B cell (primary cell): Measurements from ENCODE around the gene FYN. TPM values are rescaled to one million over a fixed set of nuclear protein-coding genes. Genes with fewer than 3 reads are reported as not detected.

Experiments used
- ATAC-seq: fragments of 200-7000 bp; cut with Tn5 transposase; one replicate; pipeline ENCODE4 v1.10.0; 2021; ENCODE audit warnings: low read depth, mild to moderate bottlenecking, moderate number of reproducible peaks, moderate library complexity
- CTCF ChIA-PET: fragments of 350-600 bp; sonication (Branson Sonifier 250); formaldehyde crosslinking; loops from one replicate; lab custom pipeline; 2021; ENCODE audit warnings: antibody characterized with exemption, inconsistent platforms; lab: Charles Lee
- POLR2A ChIA-PET: fragments of 350-600 bp; sonication (Branson Sonifier 250); formaldehyde crosslinking; loops from one replicate; lab custom pipeline; 2021; ENCODE audit warnings: antibody characterized with exemption; lab: Charles Lee
- DNase-seq: peaks from one replicate; pipeline ENCODE4 v3.0.0; 2013
- H2AFZ ChIP-seq: 2 replicates; pipeline ENCODE4 v1.6.1; 2012; ENCODE audit warnings: mild to moderate bottlenecking, low read depth, low read length; ENCODE audit not compliant: insufficient read depth, poor library complexity, severe bottlenecking
- H3K27ac ChIP-seq, 2 donors: 1 replicate in 1 of 2; 2 replicates in 1 of 2; pipeline ENCODE4 v1.5.1; 2012 to 2013; ENCODE audit warnings: low read length in 2 of 2, mild to moderate bottlenecking in 2 of 2, moderate library complexity in 1 of 2
- H3K27me3 ChIP-seq, 4 experiments: fragments of 200-600 bp in 1 of 4; sonication (generic) in 1 of 4; replicated peaks in 1 of 4; 1 replicate in 2 of 4; 2 replicates in 2 of 4; pipeline versions ENCODE4 v1.6.1 to v1.7.0; 2013 to 2016; ENCODE audit warnings: low read length in 3 of 4, mild to moderate bottlenecking in 2 of 4, mixed read lengths in 1 of 4, moderate library complexity in 1 of 4; ENCODE audit not compliant: insufficient read depth in 4 of 4, control insufficient read depth in 3 of 4; ENCODE audit errors: control extremely low read depth in 1 of 4
- H3K36me3 ChIP-seq, 2 experiments: replicated peaks in 1 of 2; 1 replicate in 1 of 2; 2 replicates in 1 of 2; pipeline versions ENCODE4 v1.6.1 to v1.7.1; 2013; ENCODE audit warnings: low read length in 1 of 2; ENCODE audit not compliant: insufficient read depth in 2 of 2, control insufficient read depth in 1 of 2; ENCODE audit errors: control extremely low read depth in 1 of 2, extremely low read depth in 1 of 2
- H3K4me1 ChIP-seq, 2 donors: fragments of 200-600 bp in 1 of 2; sonication (generic) in 1 of 2; 1 replicate in 1 of 2; 2 replicates in 1 of 2; pipeline versions ENCODE4 v1.5.1 to v1.6.1; 2013 to 2017; ENCODE audit warnings: low read length in 2 of 2; ENCODE audit not compliant: control insufficient read depth in 2 of 2, insufficient read depth in 2 of 2
- H3K4me2 ChIP-seq: replicated peaks from 2 replicates; pipeline ENCODE3; 2012; ENCODE audit warnings: mild to moderate bottlenecking, low read depth, low read length; ENCODE audit not compliant: poor library complexity, severe bottlenecking
- H3K4me3 ChIP-seq, 5 experiments: fragments of 200-600 bp in 1 of 5; sonication (generic) in 1 of 5; 1 replicate in 3 of 5; 2 replicates in 2 of 5; pipeline versions ENCODE4 v1.5.1 to v1.7.0; 2011 to 2016; ENCODE audit warnings: low read length in 4 of 5, mild to moderate bottlenecking in 4 of 5, low read depth in 2 of 5, control low read depth in 1 of 5, moderate library complexity in 1 of 5; ENCODE audit not compliant: insufficient read depth in 1 of 5; ENCODE audit errors: control extremely low read depth in 1 of 5, extremely low read depth in 1 of 5
- H3K79me2 ChIP-seq: fragments of 200-600 bp; sonication (generic); one replicate; pipeline ENCODE4 v1.6.0; 2016; ENCODE audit warnings: low read length; ENCODE audit not compliant: control insufficient read depth, insufficient read depth
- H3K9ac ChIP-seq: fragments of 200-600 bp; sonication (generic); 2 replicates; pipeline ENCODE4 v1.6.1; 2017; ENCODE audit warnings: mild to moderate bottlenecking, low read length, moderate library complexity
- H3K9me3 ChIP-seq, 3 donors: one replicate each; pipeline versions ENCODE4 v1.6.1 to v1.7.1; 2013; ENCODE audit warnings: low read length in 2 of 3; ENCODE audit not compliant: control insufficient read depth in 2 of 3, insufficient read depth in 1 of 3; ENCODE audit errors: control extremely low read depth in 1 of 3
- H4K20me1 ChIP-seq: 2 replicates; pipeline ENCODE4 v1.6.0; 2012; ENCODE audit warnings: mild to moderate bottlenecking, low read length; ENCODE audit not compliant: insufficient read depth, control insufficient read depth, poor library complexity, severe bottlenecking
- H3K27ac Mint-ChIP-seq: one replicate; pipeline ENCODE4 v1.8.0; 2021; ENCODE audit warnings: mixed read lengths
- H3K27me3 Mint-ChIP-seq: one replicate; pipeline ENCODE4 v1.8.0; 2021; ENCODE audit warnings: mixed read lengths
- H3K4me1 Mint-ChIP-seq: one replicate; pipeline ENCODE4 v1.8.0; 2021; ENCODE audit warnings: mixed read lengths
- H3K4me3 Mint-ChIP-seq: one replicate; pipeline ENCODE4 v1.8.0; 2021; ENCODE audit warnings: mixed read lengths
- H3K9me3 Mint-ChIP-seq: one replicate; pipeline ENCODE4 v1.8.0; 2022; ENCODE audit warnings: mixed read lengths; ENCODE audit not compliant: insufficient read depth
- CTCF ChIP-seq: fragments of 200-600 bp; IDR thresholded peaks from one replicate; pipeline ENCODE4 v1.8.0; 2022; ENCODE audit warnings: antibody characterized with exemption, mild to moderate bottlenecking
- EZH2 ChIP-seq: IDR thresholded peaks from 2 replicates; pipeline ENCODE4 v1.6.1; 2012; ENCODE audit warnings: borderline replicate concordance, low read depth, mild to moderate bottlenecking, moderate library complexity, low read length; ENCODE audit not compliant: insufficient read depth, poor library complexity, severe bottlenecking
- WGBS: methylation state at CpG from one replicate; pipeline ENCODE4 v1.1.5; 2013; ENCODE audit warnings: missing lambda C conversion rate; ENCODE audit not compliant: insufficient coverage; 5-methylcytosine and 5-hydroxymethylcytosine counted together
- intact Hi-C: fragments of 100-400 bp; cut with micrococcal nuclease; formaldehyde crosslinking; loops from one replicate; pipeline ENCODE4 v1.10.0; 2022
- polyA plus RNA-seq: library from polyadenylated mRNA; depleted of rRNA; stranded (reverse); fragments of >200 nt; gene quantifications from 2 replicates; pipeline ENCODE4 v1.2.3, GENCODE V29; 2012
- total RNA-seq, 2 donors: library from RNA; stranded (reverse); fragments of 120-200 nt in 1 of 2; gene quantifications; 1 replicate in 1 of 2; 2 replicates in 1 of 2; pipeline versions ENCODE4 v1.2.3 to v1.2.4, GENCODE V29; 2013 to 2022

The FYN gene
- total and polyA plus RNA-seq, 2 donors (not counting 1 experiment from before 2014, with no cell fraction given): 54.1 to 94.0 TPM

- 84% methylated on average over 2 of the region's 3 CpGs for WGBS
- H4K20me1 ChIP-seq: no peaks in the 10 kb centered on the region
- H3K27ac ChIP-seq: no peak overlapping the region
- POLR2A ChIA-PET: no interaction called here
- no peaks in the 10 kb centered on the region for H3K9me3 Mint-ChIP-seq
- ATAC-seq (no peak), DNase-seq (no peak)
- H3K36me3 ChIP-seq: no peaks in the 10 kb centered on the region
- H3K4me2 ChIP-seq: no peak overlapping the region
- H3K4me3 Mint-ChIP-seq: no peak overlapping the region
- no peak overlapping the region for H3K9ac ChIP-seq
- no peak overlapping the region for H3K4me3 ChIP-seq
- no peak overlapping the region for H3K27ac Mint-ChIP-seq
- H2AFZ ChIP-seq: no peak overlapping the region
- no peaks in the 10 kb centered on the region for H3K4me1 Mint-ChIP-seq
- no peaks in the 10 kb centered on the region for H3K79me2 ChIP-seq
- intact Hi-C loops: no loop called here
- no peaks in the 10 kb centered on the region for H3K4me1 ChIP-seq
- TF ChIP-seq EZH2: no peak
- TF ChIP-seq CTCF: no peak
- CTCF ChIA-PET: no interaction called here
- peaks cover 0 to 3% (median 0%) of the 10 kb centered on the region in 3 donors for H3K9me3 ChIP-seq
- no peaks in the 10 kb centered on the region for H3K27me3 ChIP-seq
- H3K27me3 Mint-ChIP-seq: peaks cover 11% of the 10 kb centered on the region
These were observed 12.2 kb upstream of the FYN start for GRCh38 chr6:111885373-111886027.

DNA sequence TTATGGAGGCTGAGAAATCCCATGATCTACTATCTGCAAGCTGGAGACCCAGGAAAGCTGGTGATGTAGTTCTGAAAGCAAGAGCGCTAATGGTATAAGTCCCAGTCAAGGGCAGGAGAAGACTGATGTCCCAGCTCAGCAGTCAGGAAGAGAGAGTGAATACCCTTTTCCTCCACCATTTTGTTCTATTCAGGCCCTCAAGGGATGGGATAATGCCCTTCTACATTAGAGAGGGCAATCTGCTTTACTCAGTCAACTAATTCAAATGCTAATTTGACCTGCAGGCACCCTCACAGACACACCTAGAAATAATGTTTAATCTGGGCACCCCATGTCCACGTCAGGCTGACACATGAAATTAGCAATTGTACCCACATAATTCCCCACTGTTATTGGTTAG is 10.8 kb upstream of the FYN start:
- CTCF ChIA-PET: no interaction called here
- Histone ChIP-seq H3K36me3 (no peaks in the 10 kb centered on the region), H3K4me2 (no peak overlapping the region), H3K9me3 (peaks cover 0 to 5% (median 2%) of the 10 kb centered on the region in 3 donors), H2AFZ (no peak overlapping the region), H3K4me1 (no peaks in the 10 kb centered on the region), H3K27ac (no peak overlapping the region), H3K4me3 (no peak overlapping the region), H3K79me2 (no peaks in the 10 kb centered on the region), H3K9ac (no peak overlapping the region), H3K27me3 (no peaks in the 10 kb centered on the region), H4K20me1 (no peaks in the 10 kb centered on the region)
- intact Hi-C loops: no loop called here
- POLR2A ChIA-PET: no interaction called here
- Mint-ChIP-seq H3K27ac (no peak overlapping the region), H3K4me1 (no peaks in the 10 kb centered on the region), H3K4me3 (no peak overlapping the region), H3K9me3 (no peaks in the 10 kb centered on the region), H3K27me3 (peaks cover 11% of the 10 kb centered on the region)
- ATAC-seq (no peak), DNase-seq (no peak)
- TF ChIP-seq CTCF (no peak), EZH2 (no peak)
- 100% methylated on average over 2 of the region's 2 CpGs for WGBS
